ENCODE data around the gene CCDC73. TPM values are rescaled to one million over a fixed set of nuclear protein-coding genes. Genes with fewer than 3 reads are reported as not detected.

Gene CCDC73
- total RNA-seq, 1 donor from 2014 or later = 0.09 TPM

GRCh38 chr11:32580967-32581366 is 213.5 kb downstream of the CCDC73 start:
- intact Hi-C loops (cut with DNase I) = no loop called here
- no peak overlapping the region for H3K4me3 ChIP-seq
- no peak for DNase-seq

GRCh38 chr11:32576456-32576855 is 218.0 kb downstream of the CCDC73 start:
- H3K27me3 ChIP-seq (ENCODE audit: low read depth) = peaks cover 10% of the 10 kb centered on the region
- ATAC-seq (no peak), DNase-seq (no peak)
- H3K4me3 ChIP-seq = no peak overlapping the region
- no peaks in the 10 kb centered on the region for H3K9me3 ChIP-seq
- no peak for TF ChIP-seq CTCF (IDR thresholded peaks at IDR 0.05)
- no peak overlapping the region for H3K27ac ChIP-seq
- no peaks in the 10 kb centered on the region for H3K36me3 ChIP-seq
- intact Hi-C loops (cut with DNase I) = no loop called here
- no peaks in the 10 kb centered on the region for H3K4me1 ChIP-seq

More at GRCh38 chr11:32580967-32581366, 213.5 kb downstream of the CCDC73 start:
- no peak overlapping the region for H3K27ac ChIP-seq
- H3K9me3 ChIP-seq = no peaks in the 10 kb centered on the region
- TF ChIP-seq CTCF (IDR thresholded peaks at IDR 0.05) = no peak
- no peak for ATAC-seq
- no peaks in the 10 kb centered on the region for H3K36me3 ChIP-seq
- H3K4me1 ChIP-seq = peaks cover 15% of the 10 kb centered on the region
- no peaks in the 10 kb centered on the region for H3K27me3 ChIP-seq (ENCODE audit: low read depth)

- no peak for DNase-seq
- no peak for ATAC-seq
- H3K27me3 ChIP-seq (ENCODE audit: low read depth) = peaks cover 12% of the 10 kb centered on the region
- TF ChIP-seq CTCF (IDR thresholded peaks at IDR 0.05) = no peak
- H3K4me3 ChIP-seq = no peak overlapping the region
- no peaks in the 10 kb centered on the region for H3K4me1 ChIP-seq
- H3K9me3 ChIP-seq = no peaks in the 10 kb centered on the region
- intact Hi-C loops (cut with DNase I) = no loop called here
- H3K27ac ChIP-seq = no peak overlapping the region
- no peaks in the 10 kb centered on the region for H3K36me3 ChIP-seq
Measured at GRCh38 chr11:32575070-32575469, 219.4 kb downstream of the CCDC73 start.

- ATAC-seq (no peak), DNase-seq (no peak)
- Histone ChIP-seq H3K4me1 (no peaks in the 10 kb centered on the region), H3K27me3 (ENCODE audit: low read depth) (peaks cover 16% of the 10 kb centered on the region), H3K36me3 (no peaks in the 10 kb centered on the region), H3K27ac (no peak overlapping the region), H3K4me3 (no peak overlapping the region), H3K9me3 (no peaks in the 10 kb centered on the region)
- intact Hi-C loops (cut with DNase I) = no loop called here
- TF ChIP-seq CTCF (IDR thresholded peaks at IDR 0.05) = no peak
Measured at GRCh38 chr11:32574421-32574820, 220.0 kb downstream of the CCDC73 start.

- no peak for DNase-seq
- no peak for TF ChIP-seq CTCF (IDR thresholded peaks at IDR 0.05)
- no peak for ATAC-seq
Measured at GRCh38 chr11:32573228-32573627, 221.2 kb downstream of the CCDC73 start.

GRCh38 chr11:32571039-32571438 is 223.4 kb downstream of the CCDC73 start:
- intact Hi-C loops (cut with DNase I) = no loop called here
- TF ChIP-seq CTCF (IDR thresholded peaks at IDR 0.05) = no peak
- no peak for DNase-seq
- peaks cover 18% of the 10 kb centered on the region for H3K27me3 ChIP-seq (ENCODE audit: low read depth)
- no peak overlapping the region for H3K27ac ChIP-seq
- no peaks in the 10 kb centered on the region for H3K36me3 ChIP-seq
- no peaks in the 10 kb centered on the region for H3K4me1 ChIP-seq
- H3K9me3 ChIP-seq = no peaks in the 10 kb centered on the region
- no peak for ATAC-seq
- H3K4me3 ChIP-seq = no peak overlapping the region

More at GRCh38 chr11:32573228-32573627, 221.2 kb downstream of the CCDC73 start:
- intact Hi-C loops (cut with DNase I) = no loop called here
- H3K4me1 ChIP-seq = no peaks in the 10 kb centered on the region
- H3K36me3 ChIP-seq = no peaks in the 10 kb centered on the region
- H3K27me3 ChIP-seq (ENCODE audit: low read depth) = peaks cover 16% of the 10 kb centered on the region
- no peaks in the 10 kb centered on the region for H3K9me3 ChIP-seq
- H3K27ac ChIP-seq = no peak overlapping the region
- no peak overlapping the region for H3K4me3 ChIP-seq
